WTC11 (cell line): ENCODE data around the gene COX6A1. TPM values are rescaled to one million over a fixed set of nuclear protein-coding genes. Genes with fewer than 3 reads are reported as not detected.

ENCODE experiments used
- ATAC-seq: fragments of 200-7000 bp; cut with Tn5 transposase; 2 replicates; pipeline ENCODE4 v1.10.0; 2021; ENCODE audit warnings: mild to moderate bottlenecking, moderate library complexity
- CTCF ChIA-PET: fragments of 300-600 bp; sonication (Branson Sonifier 250); formaldehyde crosslinking; loops from one replicate; lab custom pipeline; 2021; ENCODE audit warnings: antibody characterized with exemption; lab: Charles Lee
- POLR2A ChIA-PET: fragments of 350-600 bp; sonication (Branson Sonifier 250); formaldehyde crosslinking; loops from one replicate; lab custom pipeline; 2021; ENCODE audit warnings: antibody characterized with exemption; lab: Charles Lee
- DNase-seq: peaks from one replicate; pipeline ENCODE4 v3.0.0; 2021; ENCODE audit warnings: low spot score
- H3K27ac Mint-ChIP-seq: 2 replicates; pipeline ENCODE4 v1.8.0; 2021; ENCODE audit warnings: mixed read lengths
- H3K27me3 Mint-ChIP-seq: 2 replicates; pipeline ENCODE4 v1.8.0; 2021; ENCODE audit warnings: low read depth, mild to moderate bottlenecking, moderate library complexity, mixed read lengths
- H3K36me3 Mint-ChIP-seq: 2 replicates; pipeline ENCODE4 v1.8.0; 2021; ENCODE audit warnings: mixed read lengths
- H3K4me1 Mint-ChIP-seq: 2 replicates; pipeline ENCODE4 v1.8.0; 2022; ENCODE audit warnings: mixed read lengths
- H3K4me3 Mint-ChIP-seq: 2 replicates; pipeline ENCODE4 v1.8.0; 2021; ENCODE audit warnings: mild to moderate bottlenecking, moderate library complexity, mixed read lengths
- H3K9me3 Mint-ChIP-seq: 2 replicates; pipeline ENCODE4 v1.8.0; 2021; ENCODE audit warnings: mixed read lengths
- E2F4 ChIP-seq: sonication (generic); formaldehyde crosslinking; IDR thresholded peaks from 2 replicates; pipeline ENCODE4 v1.8.1; 2022; ENCODE audit warnings: low read depth, mild to moderate bottlenecking, moderate library complexity, missing genetic modification reagents, borderline replicate concordance
- E2F5 ChIP-seq: sonication (generic); formaldehyde crosslinking; IDR thresholded peaks from 2 replicates; pipeline ENCODE4 v1.8.1; 2022; ENCODE audit warnings: mild to moderate bottlenecking, moderate library complexity, missing genetic modification reagents
- ESRRA ChIP-seq: sonication (generic); formaldehyde crosslinking; IDR thresholded peaks from 2 replicates; pipeline ENCODE4 v1.8.1; 2022; ENCODE audit warnings: mild to moderate bottlenecking, missing genetic modification reagents, borderline replicate concordance
- ETV6 ChIP-seq: sonication (generic); formaldehyde crosslinking; IDR thresholded peaks from 2 replicates; pipeline ENCODE4 v1.8.1; 2022; ENCODE audit warnings: mild to moderate bottlenecking, missing genetic modification reagents
- KAT7 ChIP-seq: sonication (generic); formaldehyde crosslinking; IDR thresholded peaks from 2 replicates; pipeline ENCODE4 v1.8.1; 2023; ENCODE audit warnings: missing genetic modification reagents, mild to moderate bottlenecking, borderline replicate concordance
- MYBL2 ChIP-seq: sonication (generic); formaldehyde crosslinking; IDR thresholded peaks from 2 replicates; pipeline ENCODE4 v1.8.1; 2023; ENCODE audit warnings: mild to moderate bottlenecking, moderate library complexity, missing genetic modification reagents
- NFE2L1 ChIP-seq: sonication (generic); formaldehyde crosslinking; IDR thresholded peaks from 2 replicates; pipeline ENCODE4 v1.8.1; 2023; ENCODE audit warnings: missing genetic modification reagents
- OVOL2 ChIP-seq: fragments of 250-450 bp; sonication (Bioruptor Pico); IDR thresholded peaks from 2 replicates; pipeline ENCODE4 v1.9.0; 2021; ENCODE audit warnings: mild to moderate bottlenecking, borderline replicate concordance
- RORB ChIP-seq: fragments of 250-450 bp; sonication (Bioruptor Pico); IDR thresholded peaks from 2 replicates; pipeline ENCODE4 v1.9.0; 2021; ENCODE audit warnings: mild to moderate bottlenecking
- TEAD4 ChIP-seq: sonication (generic); formaldehyde crosslinking; IDR thresholded peaks from 2 replicates; pipeline ENCODE4 v1.8.0; 2022; ENCODE audit warnings: mild to moderate bottlenecking, missing genetic modification reagents
- ZNF138 ChIP-seq: sonication (generic); formaldehyde crosslinking; conservative IDR thresholded peaks from 2 replicates; pipeline ENCODE4 v1.8.1; 2022; ENCODE audit warnings: mild to moderate bottlenecking, moderate library complexity, missing genetic modification reagents
- ZNF416 ChIP-seq: fragments of 250-450 bp; sonication (Bioruptor Pico); IDR thresholded peaks from 2 replicates; pipeline ENCODE4 v1.9.0; 2021; ENCODE audit warnings: mild to moderate bottlenecking, inconsistent platforms
- ZNF423 ChIP-seq: fragments of 250-450 bp; sonication (Bioruptor Pico); IDR thresholded peaks from 2 replicates; pipeline ENCODE4 v2.1.2; 2022; ENCODE audit warnings: mild to moderate bottlenecking, moderate library complexity
- total RNA-seq: library from RNA; stranded (reverse); gene quantifications from 3 replicates; pipeline ENCODE4 v1.2.3, GENCODE V29; 2021
- TF ChIP-seq, protein P1 (sequence below): sonication (generic); formaldehyde crosslinking; IDR thresholded peaks from 2 replicates; pipeline ENCODE4 v1.8.0; 2022; ENCODE audit warnings: mild to moderate bottlenecking, missing genetic modification reagents
- TF ChIP-seq, protein P2 (sequence below): sonication (generic); formaldehyde crosslinking; IDR thresholded peaks from 2 replicates; pipeline ENCODE4 v1.8.1; 2023; ENCODE audit warnings: mild to moderate bottlenecking, moderate library complexity, missing genetic modification reagents
- TF ChIP-seq, protein P3 (sequence below): fragments of 200-600 bp; IDR thresholded peaks from 2 replicates; pipeline ENCODE4 v1.8.0; 2022; ENCODE audit warnings: antibody characterized with exemption
- TF ChIP-seq, protein P4 (sequence below): sonication (generic); formaldehyde crosslinking; IDR thresholded peaks from 2 replicates; pipeline ENCODE4 v1.8.1; 2022; ENCODE audit warnings: missing genetic modification reagents, borderline replicate concordance
- TF ChIP-seq, protein P5 (sequence below): fragments of 250-450 bp; sonication (Bioruptor Pico); IDR thresholded peaks from 2 replicates; pipeline ENCODE4 v2.1.2; 2022; ENCODE audit warnings: mild to moderate bottlenecking, moderate library complexity

COX6A1 gene
- total RNA-seq, 1 experiment from 2014 or later: 573 TPM

DNA sequence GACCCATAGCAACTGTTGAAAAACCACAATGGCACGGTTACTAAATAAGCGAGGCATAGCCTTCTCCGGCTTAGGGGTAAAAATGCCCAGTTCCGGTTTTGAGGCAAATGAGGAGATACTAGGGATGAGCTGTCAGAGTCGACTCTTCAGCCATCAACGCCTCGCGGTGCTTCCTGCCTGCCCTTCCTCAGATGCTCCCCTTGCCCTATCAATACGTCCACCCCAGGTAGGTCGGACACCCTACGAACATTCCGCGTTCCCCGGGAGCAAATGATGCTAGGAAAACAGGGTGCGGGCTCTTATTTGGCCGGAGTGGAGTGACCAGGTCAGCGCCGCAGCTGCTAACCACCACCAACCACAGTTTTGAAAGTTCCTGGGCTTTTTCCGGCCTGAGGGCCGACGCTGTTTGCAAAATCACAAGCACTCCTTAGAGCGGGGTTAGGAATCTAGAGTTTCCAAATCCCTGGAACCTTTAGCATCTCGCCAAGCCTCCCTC is 30.5 kb downstream of the COX6A1 start (continued):
- TF ChIP-seq, protein P1, sequence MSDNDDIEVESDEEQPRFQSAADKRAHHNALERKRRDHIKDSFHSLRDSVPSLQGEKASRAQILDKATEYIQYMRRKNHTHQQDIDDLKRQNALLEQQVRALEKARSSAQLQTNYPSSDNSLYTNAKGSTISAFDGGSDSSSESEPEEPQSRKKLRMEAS (CRISPR knock-in tag): 0 out of 2 replicates have a peak, but pooled peaks have one; percentile 14
- TF ChIP-seq, protein P2, sequence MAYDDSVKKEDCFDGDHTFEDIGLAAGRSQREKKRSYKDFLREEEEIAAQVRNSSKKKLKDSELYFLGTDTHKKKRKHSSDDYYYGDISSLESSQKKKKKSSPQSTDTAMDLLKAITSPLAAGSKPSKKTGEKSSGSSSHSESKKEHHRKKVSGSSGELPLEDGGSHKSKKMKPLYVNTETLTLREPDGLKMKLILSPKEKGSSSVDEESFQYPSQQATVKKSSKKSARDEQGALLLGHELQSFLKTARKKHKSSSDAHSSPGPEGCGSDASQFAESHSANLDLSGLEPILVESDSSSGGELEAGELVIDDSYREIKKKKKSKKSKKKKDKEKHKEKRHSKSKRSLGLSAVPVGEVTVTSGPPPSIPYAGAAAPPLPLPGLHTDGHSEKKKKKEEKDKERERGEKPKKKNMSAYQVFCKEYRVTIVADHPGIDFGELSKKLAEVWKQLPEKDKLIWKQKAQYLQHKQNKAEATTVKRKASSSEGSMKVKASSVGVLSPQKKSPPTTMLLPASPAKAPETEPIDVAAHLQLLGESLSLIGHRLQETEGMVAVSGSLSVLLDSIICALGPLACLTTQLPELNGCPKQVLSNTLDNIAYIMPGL (CRISPR knock-in tag): 0 out of 2 replicates have a peak, but pooled peaks have one; percentile 66

- H3K9me3 Mint-ChIP-seq: no peaks in the 10 kb centered on the region
- POLR2A ChIA-PET: interaction anchor here (1.3 to 2.7 kb wide), 2 partner anchors 27 to 113 kb away, joined by 4 to 9 read pairs; partner anchors contain the start of genes DYNLL1 and POP5
- H3K27ac Mint-ChIP-seq: 0 out of 2 replicates have a peak overlapping the region, but pooled peaks have one; percentile 86
- DNase-seq (no peak), ATAC-seq (peak; percentile 10)
- peaks cover 28% of the 10 kb centered on the region for H3K36me3 Mint-ChIP-seq
- no peaks in the 10 kb centered on the region for H3K27me3 Mint-ChIP-seq
- H3K4me1 Mint-ChIP-seq: peaks cover 26% of the 10 kb centered on the region
- TF ChIP-seq, protein P2 (CRISPR knock-in tag): peak; percentile 49; the same call in 1 of the 2 replicates
- no peak for TF ChIP-seq E2F5 (CRISPR knock-in tag)
- no peak for TF ChIP-seq E2F4
- TF ChIP-seq MYBL2: peak; percentile 48; the same call in 1 of the 2 replicates
- H3K4me3 Mint-ChIP-seq: peak overlapping the region; percentile 87
- CTCF ChIA-PET: interaction anchor here (0.7 to 3.4 kb wide), 18 partner anchors 11 to 240 kb away, joined by 3 to 44 read pairs (median 5); partner anchors contain the start of genes COQ5, COX6A1, DYNLL1 and PLA2G1B
These were observed 31.0 kb downstream of the COX6A1 start for GRCh38 chr12:120468821-120469449.

DNA sequence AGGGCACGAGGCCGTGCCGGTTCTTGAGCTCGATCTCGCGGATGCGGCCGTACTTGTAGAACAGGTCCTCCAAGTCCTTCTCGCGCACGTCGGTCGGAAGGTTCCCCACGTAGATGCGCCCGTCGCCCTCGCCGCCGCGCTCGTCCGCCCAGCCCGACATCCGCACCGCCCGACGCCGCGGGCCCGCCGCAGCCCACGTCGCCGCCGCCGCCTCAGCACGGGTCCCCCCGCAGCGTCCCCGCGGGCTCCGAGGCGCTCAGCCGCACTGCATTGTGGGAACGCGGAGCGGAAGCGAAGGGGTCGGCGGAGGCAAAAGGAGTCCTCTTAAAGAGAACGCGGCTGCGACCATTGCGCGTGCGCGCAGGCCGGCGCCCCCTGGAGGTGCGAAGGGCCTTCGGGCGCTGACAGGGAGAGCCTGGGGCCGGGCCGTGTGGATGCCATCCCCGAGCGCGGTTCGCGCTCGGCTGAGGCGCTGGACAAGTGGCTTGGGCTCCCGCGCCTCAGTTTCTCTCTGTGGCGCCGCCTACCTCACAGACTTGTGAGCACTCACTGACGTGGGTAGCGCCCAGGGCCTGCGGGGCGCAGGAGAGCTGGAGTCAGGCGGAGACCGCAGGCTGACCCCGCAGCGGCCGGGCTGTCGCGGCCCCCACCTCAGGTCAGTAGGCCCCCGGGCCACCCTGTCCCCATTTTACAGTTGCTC is 31.7 kb downstream of the COX6A1 start, which contains the start of gene SRSF9:
SRSF9 (minus strand) TSS at position 299 of the 700 bp plus-strand sequence; CDS start at position 160, 139 bp downstream.
- CTCF ChIA-PET: interaction anchor here (0.7 to 3.4 kb wide), 29 partner anchors 10 to 241 kb away, joined by 3 to 22 read pairs (median 4); partner anchors contain the start of genes COQ5, COX6A1, DYNLL1 and PLA2G1B
- H3K4me1 Mint-ChIP-seq: peaks cover 30% of the 10 kb centered on the region
- DNase-seq (peak; percentile 95), ATAC-seq (peak; percentile 86)
- H3K36me3 Mint-ChIP-seq: peaks cover 22% of the 10 kb centered on the region
- POLR2A ChIA-PET: interaction anchor here (0.6 to 2.7 kb wide), 3 partner anchors 27 to 112 kb away, joined by 3 to 9 read pairs (median 4); partner anchors contain the start of genes DYNLL1 and POP5
- H3K27ac Mint-ChIP-seq: peak within 1 kb of the TSS; percentile 92
- H3K27me3 Mint-ChIP-seq: no peaks in the 10 kb centered on the region
- peak within 1 kb of the TSS; percentile 87 for H3K4me3 Mint-ChIP-seq
- no peaks in the 10 kb centered on the region for H3K9me3 Mint-ChIP-seq
- TF ChIP-seq NFE2L1 (CRISPR knock-in tag) (no peak), ETV6 (CRISPR knock-in tag) (peak; percentile 10; the same call in 1 of the 2 replicates), OVOL2 (CRISPR knock-in tag) (no peak), ZNF138 (no peak), ZNF423 (CRISPR knock-in tag) (peak; percentile 63; the same call in 1 of the 2 replicates), ZNF416 (CRISPR knock-in tag) (no peak), ESRRA (CRISPR knock-in tag) (no peak; the same call in 1 of the 2 replicates), RORB (CRISPR knock-in tag) (no peak), KAT7 (no peak; the same call in 1 of the 2 replicates), MYBL2 (no peak), TEAD4 (CRISPR knock-in tag) (no peak)
- TF ChIP-seq, protein P3, sequence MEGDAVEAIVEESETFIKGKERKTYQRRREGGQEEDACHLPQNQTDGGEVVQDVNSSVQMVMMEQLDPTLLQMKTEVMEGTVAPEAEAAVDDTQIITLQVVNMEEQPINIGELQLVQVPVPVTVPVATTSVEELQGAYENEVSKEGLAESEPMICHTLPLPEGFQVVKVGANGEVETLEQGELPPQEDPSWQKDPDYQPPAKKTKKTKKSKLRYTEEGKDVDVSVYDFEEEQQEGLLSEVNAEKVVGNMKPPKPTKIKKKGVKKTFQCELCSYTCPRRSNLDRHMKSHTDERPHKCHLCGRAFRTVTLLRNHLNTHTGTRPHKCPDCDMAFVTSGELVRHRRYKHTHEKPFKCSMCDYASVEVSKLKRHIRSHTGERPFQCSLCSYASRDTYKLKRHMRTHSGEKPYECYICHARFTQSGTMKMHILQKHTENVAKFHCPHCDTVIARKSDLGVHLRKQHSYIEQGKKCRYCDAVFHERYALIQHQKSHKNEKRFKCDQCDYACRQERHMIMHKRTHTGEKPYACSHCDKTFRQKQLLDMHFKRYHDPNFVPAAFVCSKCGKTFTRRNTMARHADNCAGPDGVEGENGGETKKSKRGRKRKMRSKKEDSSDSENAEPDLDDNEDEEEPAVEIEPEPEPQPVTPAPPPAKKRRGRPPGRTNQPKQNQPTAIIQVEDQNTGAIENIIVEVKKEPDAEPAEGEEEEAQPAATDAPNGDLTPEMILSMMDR: peak; percentile 35
- TF ChIP-seq, protein P4, sequence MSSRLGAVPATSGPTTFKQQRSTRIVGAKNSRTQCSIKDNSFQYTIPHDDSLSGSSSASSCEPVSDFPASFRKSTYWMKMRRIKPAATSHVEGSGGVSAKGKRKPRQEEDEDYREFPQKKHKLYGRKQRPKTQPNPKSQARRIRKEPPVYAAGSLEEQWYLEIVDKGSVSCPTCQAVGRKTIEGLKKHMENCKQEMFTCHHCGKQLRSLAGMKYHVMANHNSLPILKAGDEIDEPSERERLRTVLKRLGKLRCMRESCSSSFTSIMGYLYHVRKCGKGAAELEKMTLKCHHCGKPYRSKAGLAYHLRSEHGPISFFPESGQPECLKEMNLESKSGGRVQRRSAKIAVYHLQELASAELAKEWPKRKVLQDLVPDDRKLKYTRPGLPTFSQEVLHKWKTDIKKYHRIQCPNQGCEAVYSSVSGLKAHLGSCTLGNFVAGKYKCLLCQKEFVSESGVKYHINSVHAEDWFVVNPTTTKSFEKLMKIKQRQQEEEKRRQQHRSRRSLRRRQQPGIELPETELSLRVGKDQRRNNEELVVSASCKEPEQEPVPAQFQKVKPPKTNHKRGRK (CRISPR knock-in tag): no peak
- TF ChIP-seq, protein P5, sequence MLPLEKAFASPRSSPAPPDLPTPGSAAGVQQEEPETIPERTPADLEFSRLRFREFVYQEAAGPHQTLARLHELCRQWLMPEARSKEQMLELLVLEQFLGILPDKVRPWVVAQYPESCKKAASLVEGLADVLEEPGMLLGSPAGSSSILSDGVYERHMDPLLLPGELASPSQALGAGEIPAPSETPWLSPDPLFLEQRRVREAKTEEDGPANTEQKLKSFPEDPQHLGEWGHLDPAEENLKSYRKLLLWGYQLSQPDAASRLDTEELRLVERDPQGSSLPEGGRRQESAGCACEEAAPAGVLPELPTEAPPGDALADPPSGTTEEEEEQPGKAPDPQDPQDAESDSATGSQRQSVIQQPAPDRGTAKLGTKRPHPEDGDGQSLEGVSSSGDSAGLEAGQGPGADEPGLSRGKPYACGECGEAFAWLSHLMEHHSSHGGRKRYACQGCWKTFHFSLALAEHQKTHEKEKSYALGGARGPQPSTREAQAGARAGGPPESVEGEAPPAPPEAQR (CRISPR knock-in tag): no peak
